OCI-LY7 (cell line): ENCODE results near the gene DACT3. TPM values are rescaled to one million over a fixed set of nuclear protein-coding genes. Genes with fewer than 3 reads are reported as not detected.

Source experiments
- BruUV-seq: library from RNA; stranded (reverse); fragments of 400-500 nt; replicated peaks from 2 replicates; lab custom pipeline; 2021; lab: Mats Ljungman, UMichigan
- CTCF ChIA-PET: fragments of 300-600 bp; sonication (Branson Sonifier 250); formaldehyde crosslinking; loops from one replicate; lab custom pipeline; 2022; ENCODE audit warnings: antibody characterized with exemption; ENCODE audit not compliant: unreplicated experiment; lab: Charles Lee
- POLR2A ChIA-PET: fragments of 300-600 bp; sonication (Branson Sonifier 250); formaldehyde crosslinking; loops from one replicate; lab custom pipeline; 2022; ENCODE audit warnings: antibody characterized with exemption; lab: Charles Lee
- DNase-seq: peaks from one replicate; pipeline ENCODE4 v3.0.0-alpha.2; 2015; ENCODE audit warnings: low spot score
- H2AFZ ChIP-seq: fragments of 200-600 bp; sonication (generic), shearing (Covaris generic); 2 replicates; pipeline ENCODE4 v1.6.1; 2014; ENCODE audit warnings: mild to moderate bottlenecking, antibody characterized with exemption, low read length, moderate library complexity
- H3K27ac ChIP-seq: fragments of 200-600 bp; sonication (generic); 2 replicates; pipeline ENCODE4 v1.5.1; 2014; ENCODE audit warnings: mixed run types, low read depth, mild to moderate bottlenecking, moderate library complexity, low read length, inconsistent platforms; ENCODE audit not compliant: poor library complexity, severe bottlenecking
- H3K36me3 ChIP-seq: fragments of 200-600 bp; sonication (generic); 2 replicates; pipeline ENCODE4 v1.6.1; 2014; ENCODE audit warnings: mild to moderate bottlenecking, antibody characterized with exemption, low read length, moderate library complexity, mixed read lengths; ENCODE audit not compliant: insufficient read depth
- H3K4me1 ChIP-seq: fragments of 200-600 bp; sonication (generic); 2 replicates; pipeline ENCODE4 v1.5.1; 2014; ENCODE audit warnings: mild to moderate bottlenecking, low read length; ENCODE audit not compliant: insufficient read depth, poor library complexity, severe bottlenecking
- H3K4me2 ChIP-seq: fragments of 200-600 bp; sonication (generic); 2 replicates; pipeline ENCODE4 v1.6.1; 2014; ENCODE audit warnings: mild to moderate bottlenecking, low read length
- H3K4me3 ChIP-seq: fragments of 200-600 bp; sonication (generic); 2 replicates; pipeline ENCODE4 v1.5.1; 2014; ENCODE audit warnings: mild to moderate bottlenecking, low read depth, low read length; ENCODE audit not compliant: poor library complexity, severe bottlenecking
- H3K79me2 ChIP-seq: fragments of 200-600 bp; sonication (generic); 2 replicates; pipeline ENCODE4 v1.6.1; 2016; ENCODE audit warnings: low read depth, mild to moderate bottlenecking, low read length, moderate library complexity, mixed read lengths; ENCODE audit not compliant: insufficient read depth
- H3K9me2 ChIP-seq: fragments of 200-600 bp; sonication (generic); 2 replicates; pipeline ENCODE4 v1.6.1; 2016; ENCODE audit warnings: mild to moderate bottlenecking, low read length, mixed read lengths; ENCODE audit not compliant: insufficient read depth
- H3K9me3 ChIP-seq: fragments of 200-600 bp; sonication (generic); 2 replicates; pipeline ENCODE4 v1.6.1; 2014; ENCODE audit warnings: mild to moderate bottlenecking, mixed run types, low read length, mixed read lengths
- H4K20me1 ChIP-seq: fragments of 200-600 bp; sonication (generic); 2 replicates; pipeline ENCODE4 v1.6.1; 2014; ENCODE audit warnings: mild to moderate bottlenecking, antibody characterized with exemption, low read length, moderate library complexity, mixed read lengths; ENCODE audit not compliant: insufficient read depth
- EZH2phosphoT487 ChIP-seq: fragments of 200-600 bp; sonication (generic); IDR thresholded peaks from 2 replicates; pipeline ENCODE4 v1.6.1; 2018; ENCODE audit warnings: low read depth, borderline replicate concordance, mild to moderate bottlenecking, mixed run types, antibody characterized with exemption, low read length, moderate library complexity, mixed read lengths
- intact Hi-C: fragments of 100-400 bp; cut with micrococcal nuclease; formaldehyde crosslinking; loops from one replicate; pipeline ENCODE4 v1.10.0; 2022; ENCODE audit not compliant: unreplicated experiment
- total RNA-seq, 2 experiments: library from RNA; depleted of rRNA in 1 of 2; stranded (reverse); fragments of >200 nt in 1 of 2; shearing (Covaris generic) in 1 of 2; gene quantifications; 2 replicates each; pipeline ENCODE4 v1.2.3, GENCODE V29; 2014 to 2022
- TF ChIP-seq, protein P1 (sequence below): fragments of 200-600 bp; sonication (generic); conservative IDR thresholded peaks from 2 replicates; pipeline ENCODE4 v1.5.1; 2014; ENCODE audit warnings: mild to moderate bottlenecking, antibody characterized with exemption, low read length, moderate library complexity, mixed read lengths

DACT3 gene
- total RNA-seq, 2 experiments from 2014 or later: 0.44 TPM; not detected in 1

DNA sequence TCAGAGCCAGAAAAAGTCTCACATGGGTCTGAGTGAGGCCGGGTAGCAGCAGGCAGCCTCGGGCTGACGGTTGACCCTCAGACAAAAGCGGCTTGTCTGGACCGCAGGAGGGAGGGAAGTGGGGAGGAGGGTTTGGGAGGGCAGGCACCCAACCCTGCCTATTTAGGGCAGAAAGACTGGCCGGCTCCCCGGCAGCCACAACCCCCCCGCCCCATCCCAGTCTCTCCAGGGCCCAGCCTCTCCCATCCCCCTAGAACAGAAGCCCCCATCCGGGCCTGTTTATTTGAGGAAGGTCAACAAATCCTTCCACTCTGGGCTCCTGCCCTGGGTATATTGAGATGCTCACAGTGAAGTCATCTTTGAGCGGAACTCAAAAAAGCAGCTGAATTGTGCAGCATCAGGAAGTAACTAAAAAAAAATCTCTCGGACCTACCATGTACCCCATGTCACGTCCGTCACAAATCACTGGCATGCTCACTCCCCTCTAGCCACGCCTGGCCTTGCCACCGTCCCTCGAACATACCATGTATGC, 6.3 kb downstream of the DACT3 start:
- ChIA-PET POLR2A (no interaction called here), CTCF (no interaction called here)
- Histone ChIP-seq H3K4me2 (no peak overlapping the region), H3K79me2 (no peaks in the 10 kb centered on the region), H3K36me3 (no peaks in the 10 kb centered on the region), H3K9me3 (no peaks in the 10 kb centered on the region), H3K4me1 (peaks cover 8% of the 10 kb centered on the region), H3K9me2 (no peaks in the 10 kb centered on the region), H3K27ac (no peak overlapping the region), H2AFZ (no peak overlapping the region), H4K20me1 (no peaks in the 10 kb centered on the region), H3K4me3 (no peak overlapping the region)
- DNase-seq: no peak
- intact Hi-C loops: no loop called here
- no TSS peak for BruUV-seq
- no peak for TF ChIP-seq EZH2phosphoT487
- TF ChIP-seq, protein P1, sequence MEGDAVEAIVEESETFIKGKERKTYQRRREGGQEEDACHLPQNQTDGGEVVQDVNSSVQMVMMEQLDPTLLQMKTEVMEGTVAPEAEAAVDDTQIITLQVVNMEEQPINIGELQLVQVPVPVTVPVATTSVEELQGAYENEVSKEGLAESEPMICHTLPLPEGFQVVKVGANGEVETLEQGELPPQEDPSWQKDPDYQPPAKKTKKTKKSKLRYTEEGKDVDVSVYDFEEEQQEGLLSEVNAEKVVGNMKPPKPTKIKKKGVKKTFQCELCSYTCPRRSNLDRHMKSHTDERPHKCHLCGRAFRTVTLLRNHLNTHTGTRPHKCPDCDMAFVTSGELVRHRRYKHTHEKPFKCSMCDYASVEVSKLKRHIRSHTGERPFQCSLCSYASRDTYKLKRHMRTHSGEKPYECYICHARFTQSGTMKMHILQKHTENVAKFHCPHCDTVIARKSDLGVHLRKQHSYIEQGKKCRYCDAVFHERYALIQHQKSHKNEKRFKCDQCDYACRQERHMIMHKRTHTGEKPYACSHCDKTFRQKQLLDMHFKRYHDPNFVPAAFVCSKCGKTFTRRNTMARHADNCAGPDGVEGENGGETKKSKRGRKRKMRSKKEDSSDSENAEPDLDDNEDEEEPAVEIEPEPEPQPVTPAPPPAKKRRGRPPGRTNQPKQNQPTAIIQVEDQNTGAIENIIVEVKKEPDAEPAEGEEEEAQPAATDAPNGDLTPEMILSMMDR: no peak

DNA sequence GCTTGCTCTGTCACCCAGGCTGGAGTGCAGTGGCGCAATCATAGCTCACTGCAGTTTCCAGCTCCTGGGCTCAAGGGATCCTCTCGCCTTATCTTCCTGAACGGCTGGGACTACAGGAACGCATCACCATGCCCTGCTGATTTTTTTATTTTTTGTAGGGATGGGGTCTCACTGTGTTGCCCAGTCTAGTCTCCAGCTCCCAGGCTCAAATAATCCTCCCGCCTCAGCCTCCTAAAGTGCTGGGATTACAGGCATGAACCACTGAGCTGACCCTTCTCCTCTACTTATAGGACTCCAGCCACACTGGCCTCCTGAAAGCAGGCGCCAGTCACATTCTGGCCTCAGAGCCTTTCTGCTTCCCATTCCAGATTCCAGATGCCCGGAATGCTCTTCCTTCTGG, 10.5 kb downstream of the DACT3 start:
- no TSS peak for BruUV-seq
- no peaks in the 10 kb centered on the region for H3K4me1 ChIP-seq
- no peak for DNase-seq
- no peak overlapping the region for H3K27ac ChIP-seq
- CTCF ChIA-PET: no interaction called here
- H3K36me3 ChIP-seq: no peaks in the 10 kb centered on the region
- POLR2A ChIA-PET: no interaction called here
- no peak overlapping the region for H3K4me2 ChIP-seq
- H3K4me3 ChIP-seq: no peak overlapping the region
- no peaks in the 10 kb centered on the region for H3K79me2 ChIP-seq
- intact Hi-C loops: no loop called here
- H3K9me2 ChIP-seq: no peaks in the 10 kb centered on the region
- H2AFZ ChIP-seq: no peak overlapping the region
- TF ChIP-seq, protein P1: no peak
- no peak for TF ChIP-seq EZH2phosphoT487
- H4K20me1 ChIP-seq: no peaks in the 10 kb centered on the region
- no peaks in the 10 kb centered on the region for H3K9me3 ChIP-seq
